Glomerular visceral epithelial cell (primary cell): ENCODE measurements around the gene OBP2B.
"Not testable (repeated sequence)": the region's sequence is repeated elsewhere in the genome, so short reads cannot be mapped to it uniquely, and the experiment has no call there.

Source experiments
- DNase-seq: peaks from one replicate; pipeline ENCODE4 v3.0.0-alpha.2; 2016; ENCODE audit errors: extremely low spot score

OBP2B gene

DNA sequence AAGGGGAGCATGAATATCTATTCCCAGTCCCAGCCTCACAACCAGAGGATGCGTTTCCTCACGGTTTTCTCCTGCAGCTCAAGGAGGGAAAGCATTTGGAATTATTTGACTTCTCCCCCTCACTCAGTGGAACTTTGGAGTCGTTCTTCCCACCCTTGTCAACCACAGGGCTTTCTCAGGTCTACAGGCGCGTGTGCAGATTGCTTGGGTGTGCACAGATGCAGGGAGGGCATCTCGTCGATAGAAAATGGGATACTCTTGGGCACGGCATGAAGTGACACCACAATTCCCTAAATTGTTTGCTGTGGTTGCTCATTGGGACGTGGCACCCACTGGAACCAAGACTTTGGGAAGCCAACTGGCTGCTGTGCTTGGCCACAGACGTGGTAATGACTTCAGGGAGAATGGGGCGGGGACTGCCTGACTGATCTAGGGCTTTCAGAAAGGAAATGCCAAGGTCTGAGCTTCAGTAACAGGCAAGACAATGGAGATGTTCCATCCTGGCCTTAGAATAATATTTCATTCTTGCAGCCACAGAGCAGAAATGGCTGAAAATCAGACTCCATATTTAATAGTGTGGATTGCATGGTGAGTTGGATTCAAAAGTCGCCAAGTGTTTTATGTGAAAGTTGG, 12.2 kb upstream of the OBP2B start:
- DNase-seq: no peak

DNA sequence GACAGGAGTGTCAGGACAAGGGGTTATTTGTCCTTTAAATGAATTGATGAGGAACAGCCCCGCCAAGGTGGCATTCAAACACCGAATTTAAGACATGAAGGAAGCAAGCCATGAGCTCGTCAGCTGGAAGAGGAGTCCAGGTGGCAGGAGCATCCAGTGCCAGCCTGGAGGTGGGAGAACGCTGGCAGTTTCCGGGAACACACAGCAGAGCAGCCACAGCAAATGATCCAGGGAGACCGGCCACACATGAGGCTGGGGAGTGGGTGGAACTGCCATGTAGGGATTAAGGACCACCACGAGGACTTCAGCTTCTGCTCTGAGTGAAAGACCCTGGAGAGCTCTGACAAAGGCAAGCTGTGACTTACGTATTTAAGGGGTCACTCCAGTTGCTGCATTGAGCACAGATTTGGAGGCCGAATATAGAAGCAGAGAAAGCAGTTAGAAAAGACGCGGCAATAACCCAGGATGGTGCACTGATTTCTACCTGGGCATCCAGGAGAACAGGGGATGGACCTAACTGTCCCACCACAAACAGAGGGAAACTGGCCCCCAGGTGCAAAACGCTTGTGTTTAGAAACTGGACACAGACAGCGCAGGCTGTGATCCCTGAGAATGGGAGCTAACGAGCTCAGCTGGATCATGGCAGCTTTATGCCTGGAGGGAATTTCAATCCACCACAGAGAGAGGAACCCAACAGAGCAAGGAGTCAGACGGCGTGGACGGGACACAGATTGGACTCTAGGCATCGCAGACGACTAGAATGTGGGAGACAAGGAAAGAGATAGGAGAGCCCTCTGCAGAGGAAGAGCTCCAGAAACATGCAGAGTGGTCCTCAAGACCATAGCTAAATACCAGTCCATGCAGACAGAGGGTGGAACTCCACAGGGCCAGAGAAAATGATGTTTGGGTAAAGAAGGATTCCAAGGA, 9.3 kb upstream of the OBP2B start:
- not testable (repeated sequence) for DNase-seq

DNA sequence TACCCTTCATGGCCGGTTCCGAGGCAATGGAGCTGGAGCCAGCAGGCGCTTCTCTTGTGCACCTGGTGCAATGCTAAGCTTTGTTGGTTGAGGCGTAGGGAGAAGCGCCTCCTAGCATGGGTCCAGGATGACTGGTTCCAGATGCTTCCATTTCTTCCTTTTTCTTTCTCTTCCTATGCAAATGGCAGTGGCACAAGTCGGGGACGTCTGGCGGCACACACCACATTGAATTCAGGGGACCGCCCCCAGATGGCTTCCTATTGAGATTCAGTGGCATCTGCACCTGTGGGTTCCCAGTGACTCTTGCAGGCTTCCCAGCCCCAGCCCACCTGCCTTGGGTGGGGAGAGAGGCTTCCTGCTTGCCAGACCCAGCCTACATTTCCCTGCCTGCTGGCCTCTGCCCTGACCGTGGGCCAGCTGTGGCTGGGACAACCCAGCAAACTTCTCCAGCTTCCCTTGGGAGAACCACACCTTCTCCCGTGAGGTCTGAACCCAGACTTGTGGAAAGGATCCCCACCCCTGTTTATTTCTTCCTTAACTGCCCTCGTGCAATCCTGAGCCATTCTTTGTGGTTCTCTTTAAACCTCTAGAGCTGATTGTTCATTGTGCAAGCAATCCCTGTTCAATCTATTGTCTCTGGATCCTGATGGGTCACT, 8.4 kb upstream of the OBP2B start:
- DNase-seq: not testable (repeated sequence)

DNA sequence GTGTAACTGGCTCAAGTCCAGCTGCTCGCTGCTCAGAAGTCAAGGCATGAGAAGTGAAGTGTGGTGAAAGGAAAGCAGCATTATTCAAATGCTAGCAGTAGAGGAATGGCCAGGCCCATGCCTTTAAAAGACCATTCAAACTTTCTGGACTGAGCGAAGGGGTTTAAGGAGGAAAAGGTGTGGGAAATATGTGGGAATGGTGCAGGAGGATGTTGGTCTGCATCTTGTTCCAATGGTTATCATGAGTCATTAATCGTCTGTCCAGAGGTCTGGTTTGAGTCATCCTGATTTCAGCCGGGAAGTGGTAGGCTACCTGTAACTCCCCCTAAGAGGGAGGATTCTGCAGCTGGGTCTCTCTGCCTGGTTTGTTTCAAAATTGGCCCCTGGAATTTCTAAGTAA, 5.2 kb upstream of the OBP2B start:
- DNase-seq: peak; percentile 37

DNA sequence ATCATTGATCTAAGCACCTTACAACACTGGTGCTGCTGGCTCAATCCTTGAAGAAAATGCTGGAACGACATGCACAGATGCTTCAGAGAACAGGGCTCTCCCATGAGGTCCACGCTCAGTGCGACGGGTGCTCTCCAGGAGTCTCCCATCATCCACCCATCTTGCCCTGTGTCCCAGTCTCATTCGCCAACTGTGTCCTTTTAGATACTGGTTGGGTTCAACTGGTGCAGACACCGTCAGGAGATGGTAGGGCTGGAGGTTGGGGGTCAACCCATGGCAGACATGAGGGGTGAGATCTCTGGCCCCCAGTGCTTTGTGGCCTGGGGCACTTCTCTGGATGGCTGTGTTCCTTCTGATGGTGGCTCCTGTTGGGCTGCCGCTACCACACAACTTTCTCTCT, 1.6 kb upstream of the OBP2B start:
- DNase-seq: no peak

DNA sequence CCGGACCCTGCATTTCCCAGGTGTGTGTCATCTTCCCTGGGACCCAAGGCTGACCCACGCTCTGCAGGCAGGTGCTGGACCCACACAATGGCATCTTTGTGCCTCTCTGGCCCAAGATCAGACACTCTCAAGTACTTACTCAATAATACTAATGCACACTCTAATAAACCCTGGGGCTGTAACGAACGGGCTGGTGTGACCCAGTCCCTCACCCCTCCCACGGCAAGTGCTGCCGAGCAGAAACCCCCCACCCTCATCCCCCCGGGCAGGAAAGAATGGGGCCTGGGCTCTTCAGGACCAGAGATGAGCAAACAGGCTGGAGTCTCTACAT, 1.1 kb upstream of the OBP2B start:
- no peak for DNase-seq

DNA sequence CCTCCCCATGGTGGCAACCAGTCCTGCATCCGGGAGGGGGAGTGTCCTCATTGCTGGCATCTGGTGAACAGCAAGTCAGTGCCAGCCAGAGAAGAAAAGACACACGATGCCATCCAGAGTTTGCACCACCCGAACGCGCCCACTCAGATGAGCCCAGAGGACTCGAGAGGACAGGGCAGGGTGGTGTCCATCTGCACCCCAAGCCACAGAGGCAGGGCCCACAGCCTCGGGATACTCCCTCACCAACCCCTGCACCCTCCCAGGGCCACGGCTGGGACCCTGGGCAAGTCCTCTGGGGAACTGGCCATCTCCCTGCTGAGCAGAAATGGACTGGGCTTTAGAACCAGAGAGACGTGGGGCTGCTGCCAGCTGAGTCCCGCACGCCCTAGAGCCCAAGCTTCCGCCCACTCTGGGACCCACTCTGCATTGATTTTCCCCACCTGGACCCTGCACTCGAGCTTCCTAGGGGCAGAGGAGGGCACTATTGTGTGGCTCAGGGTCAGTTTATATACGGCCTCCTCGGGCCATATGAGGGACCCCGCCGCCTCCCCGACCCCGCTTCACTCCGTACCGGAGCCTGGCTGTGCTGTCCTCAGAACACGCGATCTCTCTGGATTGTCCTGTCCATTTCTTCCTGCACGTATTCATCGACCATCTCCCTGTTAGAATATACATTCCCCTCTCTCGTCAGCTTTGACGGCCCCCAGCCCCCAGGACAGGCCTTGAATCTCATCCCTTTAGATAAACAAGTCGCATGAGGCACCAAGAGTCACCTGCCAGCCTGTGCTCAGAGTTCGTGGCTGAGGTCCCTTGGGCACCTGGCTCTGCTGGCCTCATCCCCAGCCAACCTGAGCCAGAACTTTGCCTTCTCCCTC, 514 bp upstream of the OBP2B start:
- DNase-seq: not testable (repeated sequence)

DNA sequence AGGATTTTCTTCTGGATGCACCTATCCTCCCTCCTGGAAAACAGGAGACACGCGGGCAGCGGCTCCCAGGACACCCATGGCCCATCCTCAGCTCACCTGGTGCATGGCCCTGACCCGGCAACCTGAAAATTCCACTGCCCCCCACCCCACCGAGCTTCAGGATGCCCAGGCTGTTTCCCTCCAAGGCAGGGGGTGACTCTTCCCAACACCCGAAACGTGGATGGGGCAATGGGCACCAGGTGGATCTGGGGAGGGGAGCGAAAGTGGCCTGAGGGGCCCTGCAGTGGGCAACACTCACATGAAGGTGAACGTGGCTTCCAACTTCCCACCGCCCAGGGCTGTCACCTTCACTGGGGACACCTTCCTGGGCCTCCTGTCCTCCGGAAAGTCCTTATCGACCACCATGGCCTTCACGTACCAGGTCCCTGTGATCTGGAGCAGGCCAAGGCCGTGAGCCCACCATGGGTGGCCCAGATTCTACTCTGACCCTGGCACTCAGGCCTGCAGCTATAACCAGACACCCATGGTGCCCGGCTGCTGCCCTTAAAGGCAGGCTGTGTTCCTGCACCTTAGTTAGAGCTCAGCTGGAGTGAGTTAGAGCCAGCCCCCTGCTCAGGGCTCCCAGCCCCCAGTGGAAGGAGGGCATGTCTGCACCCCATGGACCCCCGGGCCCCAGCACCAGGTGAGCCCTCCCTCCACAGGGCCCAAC, 725 bp downstream of the OBP2B start:
- not testable (repeated sequence) for DNase-seq

DNA sequence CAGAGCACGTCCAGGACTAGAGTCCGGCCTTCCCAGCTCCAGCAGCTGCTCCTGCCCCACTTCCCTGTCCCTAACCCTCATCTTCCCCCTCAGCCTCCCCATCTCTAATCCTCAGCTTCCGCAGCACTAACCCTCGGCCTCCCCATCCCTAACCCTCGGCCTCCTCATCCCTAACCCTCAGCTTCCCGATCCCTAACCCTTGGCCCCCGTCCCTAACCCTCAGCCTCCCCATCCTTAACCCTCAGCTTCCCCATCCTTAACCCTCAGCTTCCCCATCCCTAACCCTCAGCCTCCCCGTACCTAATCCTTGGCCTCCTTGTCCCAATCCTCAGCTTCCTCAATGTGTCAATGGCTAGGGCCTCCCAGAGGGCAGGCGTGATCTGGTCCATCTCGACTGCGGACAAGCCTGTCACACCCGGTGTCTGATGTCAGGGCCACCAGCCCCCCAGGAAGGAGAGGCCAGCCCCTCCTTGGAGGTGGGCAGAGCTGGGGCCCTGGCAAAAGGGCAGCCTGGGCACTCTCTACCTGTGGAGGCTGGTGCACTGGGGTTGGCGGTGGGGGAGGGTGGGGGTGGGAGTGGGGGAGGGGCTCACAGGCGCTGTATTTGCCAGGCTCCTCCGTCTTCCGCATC, 1.4 kb downstream of the OBP2B start:
- DNase-seq: no peak

DNA sequence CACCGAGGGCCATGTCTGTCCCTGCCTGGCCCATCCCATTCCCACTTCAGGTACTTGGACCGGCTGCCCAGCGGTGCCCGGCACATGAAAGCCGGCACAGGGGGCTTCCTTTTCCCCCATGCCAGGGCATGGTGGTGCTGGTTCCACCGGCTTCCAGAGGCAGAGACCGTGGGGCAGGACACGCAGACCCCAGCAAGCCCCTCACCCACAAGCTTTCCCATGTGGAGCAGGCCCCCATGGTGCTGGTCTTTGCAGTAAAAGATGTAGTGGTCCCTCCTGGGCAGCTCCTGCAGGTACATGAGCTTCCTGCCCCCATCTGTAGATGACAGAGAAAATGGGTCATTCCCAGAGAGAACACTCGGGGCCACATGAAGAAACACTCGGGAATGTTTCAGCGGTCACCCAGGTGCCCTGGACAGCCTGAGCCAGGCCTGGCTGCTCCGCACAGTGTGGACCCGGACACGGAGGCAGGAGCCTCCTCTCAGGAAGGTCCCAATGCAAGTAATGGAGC, 2.0 kb downstream of the OBP2B start:
- DNase-seq: no peak

DNA sequence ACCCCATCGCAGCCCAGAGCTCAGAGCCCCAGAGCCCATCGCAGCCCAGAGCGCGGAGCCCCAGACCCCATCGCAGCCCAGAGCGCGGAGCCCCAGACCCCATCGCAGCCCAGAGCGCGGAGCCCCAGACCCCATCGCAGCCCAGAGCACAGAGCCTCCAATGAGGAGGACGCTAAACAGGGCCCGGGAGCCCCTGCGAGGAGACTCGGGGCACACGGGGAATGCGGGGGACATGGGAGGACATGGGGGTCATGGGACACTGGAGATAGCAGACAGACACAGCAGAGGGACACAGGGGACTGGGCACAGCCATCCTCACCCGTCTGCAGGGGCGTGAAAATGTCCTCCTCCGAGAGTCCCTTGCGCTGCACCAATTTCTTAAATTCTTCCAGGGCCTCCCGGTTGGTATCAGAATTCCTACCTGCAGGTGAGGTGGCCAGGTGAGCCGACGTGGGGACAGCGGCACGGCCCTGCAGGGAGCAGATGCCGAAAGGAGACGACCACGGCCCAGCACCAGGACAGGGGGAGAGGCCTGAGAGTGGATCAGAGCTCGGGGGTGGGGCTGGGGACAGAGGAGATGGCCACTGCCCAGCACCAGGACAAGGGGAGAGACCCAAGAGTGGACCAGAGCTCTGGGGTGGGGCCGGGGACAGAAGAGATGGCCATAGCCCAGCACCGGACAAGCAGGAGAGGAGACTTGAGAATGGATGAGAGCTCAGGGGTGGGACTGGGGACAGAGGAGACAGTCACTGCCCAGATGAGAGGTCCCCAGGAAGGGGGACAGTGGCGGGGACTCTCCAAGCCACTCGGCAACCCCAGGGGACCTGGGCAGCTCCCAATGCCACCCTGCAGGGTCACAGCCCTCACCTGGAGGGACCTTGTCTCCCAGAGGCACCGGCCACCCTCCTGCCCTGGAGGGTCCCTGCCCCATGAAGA, 2.8 kb downstream of the OBP2B start:
- no peak for DNase-seq

DNA sequence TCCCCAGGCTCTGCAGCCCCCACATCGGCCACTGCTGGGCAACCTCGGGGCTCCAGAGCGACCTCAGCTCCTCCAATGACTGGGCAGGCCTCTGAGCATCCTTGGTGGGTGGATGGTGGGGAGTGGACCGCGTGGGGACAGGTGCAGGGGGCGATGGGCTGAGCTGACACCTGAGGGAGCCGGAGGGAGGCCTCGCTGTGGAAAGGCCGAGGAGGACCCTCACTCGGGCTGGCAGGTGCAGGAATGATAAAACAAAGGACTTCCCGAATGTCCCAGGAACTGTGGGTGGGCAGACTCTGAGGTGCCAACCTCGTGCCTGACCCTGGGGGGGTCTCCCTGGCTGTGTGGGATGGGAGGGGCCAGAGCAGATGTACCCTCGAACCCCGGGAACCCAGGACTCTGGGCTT, 3.6 kb downstream of the OBP2B start:
- DNase-seq: not testable (repeated sequence)

DNA sequence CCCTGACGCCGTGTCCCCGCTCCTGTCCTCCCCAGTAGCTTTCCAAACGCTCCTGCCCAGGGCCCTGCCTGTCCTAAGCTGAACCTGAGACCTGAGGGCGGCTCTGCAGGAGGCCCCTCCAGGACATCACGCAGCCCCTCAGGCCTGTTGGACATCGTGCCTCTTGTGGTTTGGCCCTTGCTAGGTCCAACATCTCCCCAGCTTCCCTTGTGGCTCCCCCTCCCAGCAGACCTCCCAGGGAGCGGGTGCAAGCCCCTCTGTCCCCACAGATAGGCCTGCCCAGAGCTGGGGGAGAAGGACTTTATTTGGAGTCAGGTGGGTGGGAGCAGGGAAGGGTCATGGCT, 4.1 kb downstream of the OBP2B start:
- no peak for DNase-seq

DNA sequence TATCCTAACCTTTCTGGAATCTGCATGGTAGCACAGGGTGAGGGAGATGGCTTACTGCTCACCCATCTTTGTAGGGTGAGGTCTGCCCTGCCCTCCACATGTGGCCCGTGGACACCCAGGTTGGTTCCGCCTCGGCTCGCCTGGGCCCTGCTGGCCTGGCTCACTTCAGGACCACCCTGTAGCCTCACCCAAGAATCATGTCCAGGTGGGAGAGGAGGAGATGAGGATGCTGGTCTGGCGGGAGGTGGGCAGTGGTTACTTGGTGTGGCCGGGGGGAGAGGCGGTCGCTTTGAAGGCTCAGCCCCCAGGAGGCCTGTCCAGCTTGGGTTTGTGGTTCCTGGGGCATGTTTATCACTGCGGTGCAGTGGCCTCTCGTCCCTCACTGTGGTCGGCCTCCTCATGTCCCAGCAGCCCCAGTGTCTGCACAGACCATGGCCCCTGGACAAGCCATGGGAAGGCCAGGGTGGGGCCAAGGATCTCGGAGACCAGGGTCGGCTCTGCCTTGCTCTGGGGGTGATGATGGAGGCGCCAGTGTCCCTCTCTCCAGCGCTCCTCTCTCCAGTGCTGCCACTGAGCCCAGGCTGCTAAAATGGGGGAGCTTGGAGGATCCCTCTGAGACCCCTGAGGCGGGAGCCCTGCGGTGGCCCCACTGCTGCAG, 4.6 kb downstream of the OBP2B start:
- no peak for DNase-seq

DNA sequence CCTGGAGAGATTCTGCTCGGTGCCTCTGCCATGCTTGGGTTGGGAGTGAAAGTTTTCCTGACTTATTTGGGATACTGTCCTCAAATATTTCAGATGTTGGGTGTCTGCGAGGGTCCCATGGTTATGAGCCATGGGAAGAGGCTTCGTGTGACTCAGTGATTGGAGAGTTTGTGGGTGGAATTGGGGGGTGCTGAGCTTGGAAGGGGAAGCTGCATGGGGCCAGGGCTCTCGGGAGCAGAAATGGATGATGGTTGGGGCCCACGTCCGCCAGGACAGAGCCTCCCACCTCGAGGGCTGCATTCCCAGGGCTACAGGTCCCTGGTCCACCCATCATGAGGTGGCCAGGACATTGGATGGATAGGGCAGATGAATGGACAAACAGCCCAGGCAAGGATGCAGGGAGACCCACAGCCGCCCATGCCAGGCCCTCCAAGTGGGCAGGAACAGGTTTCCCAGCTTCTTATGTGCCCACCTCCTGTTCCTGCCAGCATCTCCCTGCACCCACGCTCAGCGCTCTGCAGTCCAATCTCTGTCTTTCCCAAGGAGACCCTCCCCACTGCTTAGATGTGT, 5.5 kb downstream of the OBP2B start:
- DNase-seq: no peak

DNA sequence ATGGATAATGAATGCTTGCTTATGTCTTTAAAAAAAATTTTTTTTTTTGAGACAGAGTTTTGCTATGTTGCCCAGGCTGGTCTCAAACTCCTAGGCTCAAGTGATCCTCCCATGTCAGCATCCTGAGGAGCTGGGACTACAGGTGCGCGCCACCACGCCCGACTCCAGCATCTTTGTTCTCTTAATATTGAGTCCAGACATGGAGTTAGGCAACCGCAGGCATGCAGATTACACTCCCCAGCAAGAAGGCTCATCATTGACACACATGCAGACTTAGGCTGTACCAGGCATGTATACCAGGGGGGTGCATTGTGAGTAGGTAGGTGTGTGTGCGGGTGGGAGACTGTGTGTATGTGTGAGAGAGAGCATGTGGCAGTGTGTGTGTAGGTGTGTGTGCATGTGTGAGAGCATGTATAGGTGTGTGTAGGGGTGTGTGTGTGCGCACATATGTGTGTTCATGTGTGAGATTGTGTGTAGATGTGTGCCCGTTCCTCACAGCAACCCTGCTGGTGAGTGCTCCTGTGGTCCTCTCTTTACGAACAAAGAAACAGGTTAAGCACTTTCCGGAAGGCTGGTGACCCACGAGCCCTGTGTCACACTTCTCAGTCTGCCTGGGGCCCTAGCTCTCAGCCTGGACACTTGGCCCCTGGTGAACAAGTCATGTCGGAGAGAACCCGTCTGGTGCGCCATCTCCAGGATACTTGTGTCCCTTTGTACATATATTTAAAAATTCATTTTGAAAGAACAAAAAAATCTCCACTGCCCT, 6.2 kb downstream of the OBP2B start:
- no peak for DNase-seq

DNA sequence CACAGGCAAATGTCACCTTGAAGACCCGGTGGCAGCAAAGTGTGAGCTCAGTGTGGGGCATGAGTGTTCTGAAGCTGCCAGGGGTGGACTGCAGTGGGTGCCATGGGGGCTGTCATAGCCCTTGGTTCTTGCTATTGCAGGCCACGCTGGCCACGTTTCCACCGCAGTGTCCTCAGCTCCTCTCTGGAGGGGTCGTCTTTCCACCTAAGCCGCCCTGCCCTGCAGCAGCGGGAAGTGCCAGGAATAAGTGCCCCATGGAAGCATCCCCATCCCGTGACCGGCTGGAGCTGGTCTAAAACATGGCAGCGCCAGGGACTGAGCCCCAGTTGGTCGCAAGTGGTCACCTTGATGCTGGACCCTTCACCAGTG, 6.9 kb downstream of the OBP2B start:
- DNase-seq: no peak
